ENCODE data around the gene DTD1.

DNA sequence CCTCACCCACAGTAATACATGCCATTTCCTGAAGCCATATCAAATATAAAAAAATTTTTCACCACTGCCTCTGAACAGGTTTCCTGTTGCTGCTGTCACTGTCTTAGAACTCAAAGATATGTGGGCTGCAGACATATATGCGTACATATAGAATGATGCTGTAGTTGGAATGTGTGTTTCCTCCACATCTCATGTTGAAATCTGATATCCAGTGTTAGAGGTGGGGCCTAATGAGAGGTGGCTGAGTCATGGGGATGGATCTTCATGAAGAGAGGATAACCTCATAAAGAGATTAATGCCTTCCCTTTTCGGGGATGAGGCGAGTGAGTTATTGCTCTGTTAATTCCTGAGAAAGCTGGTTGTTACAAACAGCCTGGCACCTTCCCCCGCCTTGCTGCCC lies 218.0 kb downstream of the DTD1 start:
- TF ChIP-seq EZH2 (IDR thresholded peaks at IDR 0.05; ENCODE audit: borderline replicate concordance, low read depth, low read length, poor library complexity, severe bottlenecking) = no peak
- TF ChIP-seq, protein P1, sequence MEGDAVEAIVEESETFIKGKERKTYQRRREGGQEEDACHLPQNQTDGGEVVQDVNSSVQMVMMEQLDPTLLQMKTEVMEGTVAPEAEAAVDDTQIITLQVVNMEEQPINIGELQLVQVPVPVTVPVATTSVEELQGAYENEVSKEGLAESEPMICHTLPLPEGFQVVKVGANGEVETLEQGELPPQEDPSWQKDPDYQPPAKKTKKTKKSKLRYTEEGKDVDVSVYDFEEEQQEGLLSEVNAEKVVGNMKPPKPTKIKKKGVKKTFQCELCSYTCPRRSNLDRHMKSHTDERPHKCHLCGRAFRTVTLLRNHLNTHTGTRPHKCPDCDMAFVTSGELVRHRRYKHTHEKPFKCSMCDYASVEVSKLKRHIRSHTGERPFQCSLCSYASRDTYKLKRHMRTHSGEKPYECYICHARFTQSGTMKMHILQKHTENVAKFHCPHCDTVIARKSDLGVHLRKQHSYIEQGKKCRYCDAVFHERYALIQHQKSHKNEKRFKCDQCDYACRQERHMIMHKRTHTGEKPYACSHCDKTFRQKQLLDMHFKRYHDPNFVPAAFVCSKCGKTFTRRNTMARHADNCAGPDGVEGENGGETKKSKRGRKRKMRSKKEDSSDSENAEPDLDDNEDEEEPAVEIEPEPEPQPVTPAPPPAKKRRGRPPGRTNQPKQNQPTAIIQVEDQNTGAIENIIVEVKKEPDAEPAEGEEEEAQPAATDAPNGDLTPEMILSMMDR (conservative IDR thresholded peaks at IDR 0.05; ENCODE audit: low read depth, low read length) = no peak

Measured in A673 (cell line).